GM13977 (cell line): ENCODE results near the gene ADK.
"Not testable (repeated sequence)": the region's sequence is repeated elsewhere in the genome, so short reads cannot be mapped to it uniquely, and the experiment has no call there.

Experiments used
- DNase-seq: peaks from one replicate; pipeline ENCODE4 v3.0.0; 2012; ENCODE audit warnings: low spot score
- in situ Hi-C: fragments of 300-500 bp; cut with MboI; formaldehyde crosslinking; loops from one replicate; pipeline ENCODE4 v1.12.0; 2022; ENCODE audit warnings: low sequenced_read_pairs, low pct_unique_long_range_greater_than_20kb, mixed read lengths, inconsistent platforms; ENCODE audit not compliant: unreplicated experiment
- TF ChIP-seq, protein P1 (sequence below): IDR thresholded peaks from 2 replicates; pipeline ENCODE4 v1.5.1; 2012; ENCODE audit warnings: mild to moderate bottlenecking, control low read depth; ENCODE audit not compliant: insufficient read depth; ENCODE audit errors: extremely low read depth, missing control alignments

The ADK gene

DNA sequence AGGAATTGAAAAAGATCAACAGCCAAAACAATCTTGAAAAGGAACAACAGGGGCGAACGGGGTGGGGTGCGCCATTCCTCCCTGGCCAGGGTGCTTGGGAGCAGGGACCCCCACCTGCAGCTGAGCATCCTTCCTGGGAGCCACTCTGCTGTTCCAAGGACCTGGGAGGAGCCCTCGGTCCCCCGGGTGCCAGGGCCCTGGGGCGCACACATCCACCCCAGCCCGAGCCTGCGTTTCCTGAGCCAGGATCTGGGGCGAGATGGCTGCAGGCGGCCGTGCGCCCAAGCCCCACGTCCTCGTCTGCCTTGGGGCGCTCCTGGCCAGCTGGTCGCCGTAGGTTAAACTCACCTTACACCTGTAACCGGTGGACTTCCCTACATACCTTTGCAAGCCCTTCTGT lies 11.0 kb upstream of the ADK start:
- no peak for DNase-seq
- TF ChIP-seq, protein P1, sequence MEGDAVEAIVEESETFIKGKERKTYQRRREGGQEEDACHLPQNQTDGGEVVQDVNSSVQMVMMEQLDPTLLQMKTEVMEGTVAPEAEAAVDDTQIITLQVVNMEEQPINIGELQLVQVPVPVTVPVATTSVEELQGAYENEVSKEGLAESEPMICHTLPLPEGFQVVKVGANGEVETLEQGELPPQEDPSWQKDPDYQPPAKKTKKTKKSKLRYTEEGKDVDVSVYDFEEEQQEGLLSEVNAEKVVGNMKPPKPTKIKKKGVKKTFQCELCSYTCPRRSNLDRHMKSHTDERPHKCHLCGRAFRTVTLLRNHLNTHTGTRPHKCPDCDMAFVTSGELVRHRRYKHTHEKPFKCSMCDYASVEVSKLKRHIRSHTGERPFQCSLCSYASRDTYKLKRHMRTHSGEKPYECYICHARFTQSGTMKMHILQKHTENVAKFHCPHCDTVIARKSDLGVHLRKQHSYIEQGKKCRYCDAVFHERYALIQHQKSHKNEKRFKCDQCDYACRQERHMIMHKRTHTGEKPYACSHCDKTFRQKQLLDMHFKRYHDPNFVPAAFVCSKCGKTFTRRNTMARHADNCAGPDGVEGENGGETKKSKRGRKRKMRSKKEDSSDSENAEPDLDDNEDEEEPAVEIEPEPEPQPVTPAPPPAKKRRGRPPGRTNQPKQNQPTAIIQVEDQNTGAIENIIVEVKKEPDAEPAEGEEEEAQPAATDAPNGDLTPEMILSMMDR, result no peak
- in situ Hi-C loops, result no loop called here

DNA sequence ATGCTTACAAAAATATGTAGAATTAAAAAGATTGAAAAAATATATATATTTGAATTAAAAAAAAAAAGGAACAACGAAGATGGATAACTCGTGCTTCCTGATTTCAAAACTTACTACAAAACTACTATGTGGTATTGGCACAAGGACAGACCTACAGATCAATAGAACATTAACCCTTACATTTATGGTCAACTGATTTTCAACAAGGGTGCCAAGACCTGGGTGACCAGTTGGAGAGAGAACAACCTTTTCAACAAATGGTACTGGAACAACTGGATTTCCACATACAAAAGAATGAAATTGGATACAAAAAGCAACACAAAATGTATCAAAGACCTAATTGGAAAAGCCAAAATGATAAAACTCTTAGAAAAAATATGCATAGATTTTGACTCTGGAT lies 10.5 kb upstream of the ADK start:
- in situ Hi-C loops, result no loop called here
- TF ChIP-seq, protein P1, result no peak
- no peak for DNase-seq

- in situ Hi-C loops, result no loop called here
- TF ChIP-seq, protein P1, result no peak
- DNase-seq, result no peak
Observed at GRCh38 chr10:74145133-74145532, 5.9 kb upstream of the ADK start.

- DNase-seq, in situ Hi-C loops: not testable (repeated sequence)
Observed at GRCh38 chr10:74146980-74147379, 4.0 kb upstream of the ADK start.

DNA sequence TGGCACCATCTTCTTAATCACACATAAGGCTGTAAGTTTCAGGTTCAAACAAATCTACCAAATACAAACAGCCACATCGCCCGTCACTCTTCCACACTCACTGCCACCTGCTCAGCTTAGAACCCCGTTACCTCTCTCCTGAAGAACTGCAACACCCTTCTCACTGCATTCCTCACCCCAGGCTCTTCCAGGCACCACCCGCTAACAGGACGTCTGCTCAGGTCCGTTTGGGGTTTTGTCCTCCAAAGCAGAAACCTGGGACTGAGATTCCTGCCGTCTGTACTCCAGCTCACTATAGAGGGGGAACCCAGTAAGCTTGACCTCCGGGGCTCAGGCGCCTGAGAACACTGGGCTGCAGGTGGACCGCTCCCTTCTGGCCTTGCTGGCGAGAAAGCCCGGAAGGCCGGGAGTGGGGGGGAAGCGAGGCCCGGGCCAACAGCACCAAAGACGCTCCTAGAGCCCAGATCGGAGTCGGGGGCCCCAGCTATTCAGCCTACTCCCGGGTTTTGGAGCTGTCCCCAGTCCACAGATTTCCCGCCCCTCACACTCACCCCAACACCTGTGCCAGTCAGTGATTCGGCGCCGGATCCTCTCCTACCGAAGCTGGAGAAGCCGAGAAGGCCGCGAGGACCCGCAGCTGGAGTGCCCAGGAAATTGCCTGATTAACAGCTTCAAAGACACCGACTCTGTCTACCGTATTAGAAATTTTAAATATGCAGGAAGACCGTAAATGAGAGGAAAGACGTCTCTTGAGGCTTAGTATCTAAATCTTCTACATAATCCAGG lies 624 bp upstream of the ADK start, which contains the start of gene AP3M1:
AP3M1 (minus strand) TSS at position 625 of the 786 bp plus-strand sequence. CDS start 12,449 bp downstream, outside the sequence.
- TF ChIP-seq, protein P1, result no peak
- peak; percentile 86 for DNase-seq
- in situ Hi-C loops, result loop anchor here (5.0 kb wide), 1 partner anchor 82 kb away; no protein-coding TSS in a partner anchor

DNA sequence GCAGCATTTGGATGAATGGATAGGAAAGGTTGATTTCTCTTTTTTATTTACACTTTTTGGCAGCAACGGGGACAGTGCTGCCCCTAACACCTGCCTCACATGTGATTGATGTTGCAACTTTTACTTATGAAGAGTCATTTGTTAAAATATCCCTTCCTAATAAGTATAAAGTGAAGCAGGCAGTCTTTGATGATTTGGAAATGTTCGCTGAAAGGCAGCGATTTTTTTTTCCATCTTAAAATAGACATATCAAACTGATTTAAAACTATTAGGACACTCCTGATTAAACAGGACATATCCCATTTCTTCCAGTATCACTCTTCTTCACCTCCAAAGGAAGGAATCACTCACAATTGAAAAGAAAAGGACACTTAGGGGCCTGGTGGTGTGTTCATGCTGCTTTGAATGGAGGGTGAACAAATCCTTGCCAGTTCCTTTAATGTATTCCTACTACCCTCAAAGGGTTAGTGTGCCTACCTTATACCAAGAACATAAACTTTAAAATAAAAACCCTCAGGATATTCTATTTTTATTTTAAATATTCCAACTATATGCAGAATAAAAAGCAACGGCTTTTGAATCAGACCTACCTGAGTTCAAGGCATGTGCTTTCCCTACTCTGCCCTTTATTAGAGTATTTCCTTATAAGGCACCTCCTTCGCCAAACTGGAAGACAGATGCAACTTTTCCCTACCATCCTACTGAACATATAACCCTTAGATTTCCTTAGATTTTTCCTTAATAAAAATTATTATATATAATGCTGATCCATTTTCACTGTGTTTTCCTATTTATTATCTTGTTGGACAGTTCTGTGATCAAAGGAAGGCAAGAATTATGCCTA lies 1.1 kb downstream of the ADK start:
- in situ Hi-C loops, result loop anchor here (5.0 kb wide), 1 partner anchor 80 kb away; no protein-coding TSS in a partner anchor
- TF ChIP-seq, protein P1, result no peak
- no peak for DNase-seq

- TF ChIP-seq, protein P1, result no peak
- in situ Hi-C loops, result loop anchor here (5.0 kb wide), 1 partner anchor 79 kb away; no protein-coding TSS in a partner anchor
- no peak for DNase-seq
Observed at GRCh38 chr10:74153123-74153522, 2.1 kb downstream of the ADK start.
